Mammary epithelial cell (primary cell): ENCODE measurements around the gene ANO5.

ENCODE experiments used
- EZH2 ChIP-seq: IDR thresholded peaks from 2 replicates; pipeline ENCODE4 v1.6.1; 2012; ENCODE audit warnings: low read length, inconsistent platforms, borderline replicate concordance
- TF ChIP-seq, protein P1 (sequence below), 2 donors: IDR thresholded peaks in 1 of 2; conservative IDR thresholded peaks in 1 of 2; 2 replicates each; pipeline ENCODE4 v1.5.1; 2011 to 2012; ENCODE audit warnings: inconsistent platforms in 2 of 2, low read length in 2 of 2, mild to moderate bottlenecking in 2 of 2, control low read depth in 1 of 2, low read depth in 1 of 2; ENCODE audit not compliant: insufficient read depth in 1 of 2; ENCODE audit errors: extremely low read depth in 1 of 2

DNA sequence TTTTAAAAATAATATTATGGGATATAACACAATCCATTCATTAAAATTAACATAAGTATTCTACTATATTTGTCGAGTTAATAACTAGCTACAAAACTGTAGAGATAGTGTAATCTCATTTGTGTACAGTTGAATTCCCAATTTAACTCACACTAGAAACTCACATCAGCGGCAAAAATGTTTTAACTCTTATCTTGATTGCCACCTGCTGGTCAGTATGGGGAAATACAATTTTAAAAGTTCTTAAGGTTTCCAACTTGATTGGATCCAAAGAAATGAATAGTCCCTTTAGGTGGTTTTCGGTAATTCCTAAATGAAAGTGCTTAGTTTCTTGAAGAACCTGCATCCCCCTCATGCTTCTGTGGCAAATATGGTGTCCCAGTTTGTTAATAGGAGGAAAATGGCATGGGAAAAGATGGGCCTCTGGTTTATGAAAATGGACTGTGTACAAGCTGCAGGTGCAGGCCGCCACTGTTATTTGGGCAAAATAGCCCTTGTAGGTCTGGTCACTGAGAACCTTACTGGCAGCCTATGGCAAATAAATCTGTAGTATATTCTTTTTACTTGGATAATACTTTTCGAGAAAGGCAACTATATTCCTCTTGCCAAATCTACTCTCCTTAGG, 111.6 kb downstream of the ANO5 start:
- TF ChIP-seq, protein P1, sequence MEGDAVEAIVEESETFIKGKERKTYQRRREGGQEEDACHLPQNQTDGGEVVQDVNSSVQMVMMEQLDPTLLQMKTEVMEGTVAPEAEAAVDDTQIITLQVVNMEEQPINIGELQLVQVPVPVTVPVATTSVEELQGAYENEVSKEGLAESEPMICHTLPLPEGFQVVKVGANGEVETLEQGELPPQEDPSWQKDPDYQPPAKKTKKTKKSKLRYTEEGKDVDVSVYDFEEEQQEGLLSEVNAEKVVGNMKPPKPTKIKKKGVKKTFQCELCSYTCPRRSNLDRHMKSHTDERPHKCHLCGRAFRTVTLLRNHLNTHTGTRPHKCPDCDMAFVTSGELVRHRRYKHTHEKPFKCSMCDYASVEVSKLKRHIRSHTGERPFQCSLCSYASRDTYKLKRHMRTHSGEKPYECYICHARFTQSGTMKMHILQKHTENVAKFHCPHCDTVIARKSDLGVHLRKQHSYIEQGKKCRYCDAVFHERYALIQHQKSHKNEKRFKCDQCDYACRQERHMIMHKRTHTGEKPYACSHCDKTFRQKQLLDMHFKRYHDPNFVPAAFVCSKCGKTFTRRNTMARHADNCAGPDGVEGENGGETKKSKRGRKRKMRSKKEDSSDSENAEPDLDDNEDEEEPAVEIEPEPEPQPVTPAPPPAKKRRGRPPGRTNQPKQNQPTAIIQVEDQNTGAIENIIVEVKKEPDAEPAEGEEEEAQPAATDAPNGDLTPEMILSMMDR (conservative IDR thresholded peaks at IDR 0.05 in 1 of 2, IDR thresholded peaks at IDR 0.05 in 1 of 2; ENCODE audit: extremely low read depth in 1 of 2, insufficient read depth in 1 of 2, low read depth in 1 of 2, low read length in 2 of 2): peak; percentile 55 to 57
- TF ChIP-seq EZH2: no peak
